NB4 (cell line): Measurements from ENCODE around the gene EPAS1.

ENCODE experiments used
- DNase-seq: peaks from one replicate; pipeline ENCODE4 v3.0.0; 2010; ENCODE audit warnings: low read depth
- H3K4me3 ChIP-seq: one replicate; pipeline ENCODE4 v1.5.1; 2011; ENCODE audit warnings: mild to moderate bottlenecking, low read depth, low read length, moderate library complexity
- CTCF ChIP-seq: IDR thresholded peaks from one replicate; pipeline ENCODE4 v1.5.1; 2012; ENCODE audit warnings: low read depth, low read length
- MYC ChIP-seq: IDR thresholded peaks from 2 replicates; pipeline ENCODE4 v1.6.1; 2011; ENCODE audit warnings: low read depth, low read length
- POLR2A ChIP-seq: IDR thresholded peaks from 2 replicates; pipeline ENCODE4 v1.6.1; 2011; ENCODE audit warnings: mild to moderate bottlenecking; ENCODE audit not compliant: insufficient read length; ENCODE audit errors: extremely low read depth
- TF ChIP-seq, protein P1 (sequence below): IDR thresholded peaks from 2 replicates; pipeline ENCODE4 v1.6.1; 2011; ENCODE audit warnings: low read depth, low read length

Gene EPAS1

DNA sequence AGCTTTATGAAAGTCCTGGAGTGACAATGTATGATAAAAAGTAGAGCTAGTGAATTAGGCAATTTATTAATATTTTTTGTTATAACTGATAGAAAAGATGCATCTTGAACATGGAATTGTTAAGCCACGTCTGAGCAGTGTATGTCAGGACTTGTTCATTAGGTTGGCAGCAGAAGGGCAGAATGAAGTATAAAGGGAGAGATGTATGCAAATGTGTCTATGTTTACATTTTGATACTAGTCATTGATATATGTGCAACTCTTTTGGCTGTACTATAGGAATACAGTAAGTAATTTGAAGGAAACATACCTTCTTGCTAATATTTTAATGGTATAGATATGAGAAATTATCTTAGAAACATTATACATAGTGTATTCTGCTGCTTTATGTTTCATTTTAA lies 133.2 kb downstream of the EPAS1 start:
- DNase-seq = no peak
- TF ChIP-seq POLR2A (no peak), MYC (no peak), CTCF (no peak)
- TF ChIP-seq, protein P1, sequence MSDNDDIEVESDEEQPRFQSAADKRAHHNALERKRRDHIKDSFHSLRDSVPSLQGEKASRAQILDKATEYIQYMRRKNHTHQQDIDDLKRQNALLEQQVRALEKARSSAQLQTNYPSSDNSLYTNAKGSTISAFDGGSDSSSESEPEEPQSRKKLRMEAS = no peak
- no peak overlapping the region for H3K4me3 ChIP-seq

DNA sequence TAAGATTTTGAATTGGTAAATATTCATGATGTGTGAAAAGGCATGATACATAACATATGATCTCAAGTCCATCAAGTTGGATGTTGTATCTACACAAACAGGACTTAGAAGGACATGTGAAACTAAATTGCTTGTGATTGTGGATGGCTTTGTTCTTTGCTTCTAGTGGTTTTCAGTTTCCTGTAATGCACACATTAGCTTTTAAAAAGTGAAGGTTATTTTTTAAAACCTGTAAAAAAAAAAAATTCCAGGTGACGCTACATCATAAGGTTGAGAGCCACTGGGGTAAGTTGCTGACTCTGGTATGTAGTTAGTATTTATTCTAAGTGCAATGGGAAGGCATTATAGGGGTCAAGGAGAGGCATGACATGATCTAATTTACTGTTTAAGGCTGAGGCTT lies 133.8 kb downstream of the EPAS1 start:
- TF ChIP-seq POLR2A (no peak), MYC (no peak), CTCF (no peak)
- TF ChIP-seq, protein P1 = no peak
- no peak for DNase-seq
- H3K4me3 ChIP-seq = no peak overlapping the region

DNA sequence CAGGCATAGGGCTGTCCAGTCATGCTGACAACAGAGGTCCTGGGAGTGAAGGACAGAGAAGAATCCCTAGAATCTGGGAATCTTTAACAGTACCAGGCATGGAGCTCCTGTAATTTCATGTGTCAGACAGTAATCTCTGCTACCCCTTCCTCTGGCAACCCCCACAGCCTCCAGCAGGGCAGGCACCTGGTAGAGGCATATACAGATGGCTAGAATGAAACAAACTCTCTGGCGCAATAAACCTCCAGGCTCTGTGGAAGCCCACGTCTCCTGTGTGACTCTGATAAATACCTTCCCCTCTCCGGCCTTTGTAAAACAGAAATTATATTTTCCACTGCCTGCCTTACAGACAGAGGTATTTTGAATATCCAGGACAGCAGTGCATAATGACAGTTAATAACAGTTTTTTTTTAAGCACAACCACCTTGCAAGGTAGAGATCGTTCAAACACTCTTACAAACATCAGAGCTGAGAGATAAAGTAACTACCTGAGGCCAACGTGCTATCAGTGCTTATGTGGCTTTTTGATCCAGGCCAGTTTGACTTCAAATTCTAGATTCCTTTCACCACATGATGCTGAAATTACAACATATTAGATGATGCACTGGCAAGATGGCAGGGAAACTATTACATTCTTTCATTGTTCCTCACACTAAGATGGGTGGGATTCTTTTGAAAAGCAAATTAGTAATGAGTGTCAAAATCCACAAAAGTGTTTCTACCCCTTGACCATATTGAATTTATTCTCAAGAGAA lies 134.5 kb downstream of the EPAS1 start:
- no peak overlapping the region for H3K4me3 ChIP-seq
- DNase-seq = peak; percentile 11
- TF ChIP-seq CTCF = no peak
- no peak for TF ChIP-seq POLR2A
- no peak for TF ChIP-seq MYC
- TF ChIP-seq, protein P1 = no peak

DNA sequence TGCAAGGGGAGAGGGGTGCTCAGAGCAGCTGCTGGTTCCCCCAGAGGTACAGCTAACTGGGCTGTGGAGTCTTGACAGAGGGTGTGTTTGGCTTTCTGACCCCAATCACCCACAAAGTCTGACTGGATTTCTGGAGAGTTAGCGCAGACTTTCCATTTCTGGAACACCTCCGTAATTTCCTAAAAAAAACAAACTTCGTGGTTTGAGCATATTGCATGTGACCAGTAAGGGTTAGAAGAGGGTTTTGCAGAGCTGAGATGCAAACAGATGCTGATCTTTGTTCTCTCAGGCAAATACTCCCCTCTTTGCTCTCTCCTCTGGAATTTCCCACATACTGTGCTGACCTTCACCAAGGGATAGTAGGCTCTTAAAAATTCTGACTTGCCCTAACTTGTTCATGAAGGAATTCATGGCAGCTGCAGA lies 137.7 kb downstream of the EPAS1 start:
- no peak for TF ChIP-seq MYC
- no peak for TF ChIP-seq POLR2A
- TF ChIP-seq, protein P1 = no peak
- TF ChIP-seq CTCF = no peak
- no peak overlapping the region for H3K4me3 ChIP-seq
- no peak for DNase-seq

DNA sequence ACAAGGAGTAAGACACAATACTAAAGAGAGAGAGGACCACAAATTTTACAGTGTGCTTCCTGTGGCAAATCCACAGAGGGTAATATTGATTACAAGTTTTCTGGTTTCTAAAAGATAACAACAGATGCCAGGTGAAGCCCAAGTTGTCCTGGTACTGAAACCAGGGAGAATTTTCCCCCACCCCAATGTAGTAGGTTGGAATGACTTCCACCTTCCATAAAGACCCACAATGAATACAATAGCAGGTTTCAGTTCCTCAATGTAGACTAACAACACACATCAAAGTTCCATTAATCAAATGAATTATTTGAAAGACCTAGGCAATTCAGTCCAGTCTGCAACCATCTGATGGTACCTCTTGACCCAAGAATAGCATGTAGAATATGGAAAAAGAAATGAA lies 138.1 kb downstream of the EPAS1 start:
- TF ChIP-seq, protein P1 = no peak
- TF ChIP-seq MYC (no peak), CTCF (no peak)
- no peak overlapping the region for H3K4me3 ChIP-seq
- no peak for DNase-seq
